HEK293T (cell line): ENCODE results near the gene CCDC134.

Experiments
- BHLHE40 ChIP-seq: fragments of 450-650 bp; IDR thresholded peaks from 2 replicates; pipeline ENCODE4 v1.6.1; 2016; ENCODE audit warnings: mild to moderate bottlenecking, moderate library complexity, borderline replicate concordance
- TARDBP ChIP-seq: fragments of 450-650 bp; IDR thresholded peaks from 2 replicates; pipeline ENCODE4 v1.6.1; 2016

GRCh38 chr22:41831383-41831782, 30.9 kb downstream of the CCDC134 start:
- no peak for TF ChIP-seq TARDBP
- no peak for TF ChIP-seq BHLHE40
